C4-2B (cell line): ENCODE results near the gene BTBD19.

Source experiments
- ZFX ChIP-seq: fragments of 450-650 bp; IDR thresholded peaks from 2 replicates; pipeline ENCODE4 v1.6.1; 2017
- TF ChIP-seq, protein P1 (sequence below): fragments of 450-650 bp; conservative IDR thresholded peaks from 2 replicates; pipeline ENCODE4 v1.5.1; 2017; ENCODE audit warnings: mild to moderate bottlenecking

DNA sequence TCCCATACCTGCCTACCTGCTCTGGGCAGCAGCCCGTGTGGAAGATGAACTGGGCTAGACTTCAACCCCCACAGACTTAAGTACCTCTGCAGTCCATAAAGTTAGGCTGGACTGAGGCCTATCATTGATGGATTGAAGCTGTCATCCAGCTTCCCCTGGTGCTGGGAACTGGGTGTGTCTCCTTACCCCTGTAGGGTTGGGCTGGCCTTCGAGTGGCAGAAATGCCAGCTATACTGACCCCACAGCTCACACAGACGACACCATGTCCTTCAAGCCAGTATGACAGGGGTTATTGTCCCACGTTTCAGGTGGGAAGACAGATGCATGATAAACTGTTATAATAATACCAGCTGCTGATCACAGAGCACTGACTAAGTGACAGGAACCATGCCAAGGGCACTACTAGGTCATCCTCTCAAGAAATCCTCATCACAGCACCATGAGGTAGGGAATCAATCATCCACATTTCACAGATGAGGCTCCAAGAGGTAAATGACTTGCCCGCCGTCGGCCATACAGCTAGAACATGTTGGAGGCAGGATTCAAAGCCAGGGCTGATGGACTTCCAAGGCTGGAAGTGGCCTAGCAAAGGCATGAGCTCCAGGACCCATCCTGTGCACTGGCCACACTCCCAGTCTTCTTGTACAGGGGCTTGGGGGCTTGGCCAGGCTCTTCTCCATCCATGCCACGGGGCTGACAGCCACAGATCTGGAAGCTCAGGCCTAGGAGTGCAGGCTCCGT, 20.0 kb upstream of the BTBD19 start, which contains the start of gene BEST4:
- TF ChIP-seq, protein P1, sequence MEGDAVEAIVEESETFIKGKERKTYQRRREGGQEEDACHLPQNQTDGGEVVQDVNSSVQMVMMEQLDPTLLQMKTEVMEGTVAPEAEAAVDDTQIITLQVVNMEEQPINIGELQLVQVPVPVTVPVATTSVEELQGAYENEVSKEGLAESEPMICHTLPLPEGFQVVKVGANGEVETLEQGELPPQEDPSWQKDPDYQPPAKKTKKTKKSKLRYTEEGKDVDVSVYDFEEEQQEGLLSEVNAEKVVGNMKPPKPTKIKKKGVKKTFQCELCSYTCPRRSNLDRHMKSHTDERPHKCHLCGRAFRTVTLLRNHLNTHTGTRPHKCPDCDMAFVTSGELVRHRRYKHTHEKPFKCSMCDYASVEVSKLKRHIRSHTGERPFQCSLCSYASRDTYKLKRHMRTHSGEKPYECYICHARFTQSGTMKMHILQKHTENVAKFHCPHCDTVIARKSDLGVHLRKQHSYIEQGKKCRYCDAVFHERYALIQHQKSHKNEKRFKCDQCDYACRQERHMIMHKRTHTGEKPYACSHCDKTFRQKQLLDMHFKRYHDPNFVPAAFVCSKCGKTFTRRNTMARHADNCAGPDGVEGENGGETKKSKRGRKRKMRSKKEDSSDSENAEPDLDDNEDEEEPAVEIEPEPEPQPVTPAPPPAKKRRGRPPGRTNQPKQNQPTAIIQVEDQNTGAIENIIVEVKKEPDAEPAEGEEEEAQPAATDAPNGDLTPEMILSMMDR = no peak
- TF ChIP-seq ZFX = no peak
